ENCODE results near the gene MTSS2.
"Not testable (repeated sequence)": the region's sequence is repeated elsewhere in the genome, so short reads cannot be mapped to it uniquely, and the experiment has no call there.

The MTSS2 gene

GRCh38 chr16:70685061-70685937 lies 554 bp downstream of the MTSS2 start:
- DNase-seq, result no peak

DNA sequence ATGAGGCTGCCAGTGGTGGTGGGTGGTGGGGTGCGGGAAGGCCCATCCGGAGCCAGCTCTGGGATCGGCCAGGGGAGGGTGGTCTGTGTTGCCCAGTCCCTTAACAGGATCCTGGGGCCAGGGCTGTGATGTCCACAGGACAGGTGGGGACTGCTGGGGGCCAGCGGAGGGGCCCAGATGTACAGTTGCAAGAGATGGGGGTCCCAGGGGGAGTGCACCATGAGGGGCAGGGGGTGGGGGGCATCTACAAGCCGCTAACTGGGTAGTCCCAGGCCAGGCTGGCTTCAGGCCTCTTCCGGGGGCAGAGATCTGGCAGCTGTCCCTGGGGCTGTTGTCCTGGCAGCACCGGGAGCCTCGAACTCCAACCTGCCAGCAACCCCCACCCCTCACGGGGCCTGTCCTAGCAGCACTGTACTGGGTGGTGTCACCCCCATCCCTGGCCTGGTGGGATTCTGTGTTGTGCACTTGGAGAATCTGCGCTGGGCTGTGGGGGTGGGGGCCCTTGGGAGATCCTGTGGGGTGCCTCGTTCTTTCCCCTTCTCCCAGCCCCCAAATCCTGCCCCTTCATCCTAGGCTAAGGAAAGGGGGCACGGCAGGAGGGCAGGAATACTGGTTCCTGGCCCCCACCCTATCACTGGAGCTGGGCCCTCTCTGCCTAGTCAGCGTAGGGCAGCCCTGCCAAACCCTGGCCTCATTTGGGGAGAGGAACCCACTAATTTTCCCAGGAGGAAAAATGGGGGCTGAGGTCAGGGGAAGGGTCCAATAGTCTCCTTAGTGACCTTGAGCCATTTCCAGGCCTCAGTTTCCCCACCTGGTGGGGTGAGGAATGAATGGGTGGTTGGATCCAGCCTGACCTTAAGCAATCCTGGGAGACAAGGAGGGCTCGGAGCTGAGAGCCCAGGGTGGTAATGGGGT lies 1.4 kb downstream of the MTSS2 start:
- DNase-seq, result no peak

DNA sequence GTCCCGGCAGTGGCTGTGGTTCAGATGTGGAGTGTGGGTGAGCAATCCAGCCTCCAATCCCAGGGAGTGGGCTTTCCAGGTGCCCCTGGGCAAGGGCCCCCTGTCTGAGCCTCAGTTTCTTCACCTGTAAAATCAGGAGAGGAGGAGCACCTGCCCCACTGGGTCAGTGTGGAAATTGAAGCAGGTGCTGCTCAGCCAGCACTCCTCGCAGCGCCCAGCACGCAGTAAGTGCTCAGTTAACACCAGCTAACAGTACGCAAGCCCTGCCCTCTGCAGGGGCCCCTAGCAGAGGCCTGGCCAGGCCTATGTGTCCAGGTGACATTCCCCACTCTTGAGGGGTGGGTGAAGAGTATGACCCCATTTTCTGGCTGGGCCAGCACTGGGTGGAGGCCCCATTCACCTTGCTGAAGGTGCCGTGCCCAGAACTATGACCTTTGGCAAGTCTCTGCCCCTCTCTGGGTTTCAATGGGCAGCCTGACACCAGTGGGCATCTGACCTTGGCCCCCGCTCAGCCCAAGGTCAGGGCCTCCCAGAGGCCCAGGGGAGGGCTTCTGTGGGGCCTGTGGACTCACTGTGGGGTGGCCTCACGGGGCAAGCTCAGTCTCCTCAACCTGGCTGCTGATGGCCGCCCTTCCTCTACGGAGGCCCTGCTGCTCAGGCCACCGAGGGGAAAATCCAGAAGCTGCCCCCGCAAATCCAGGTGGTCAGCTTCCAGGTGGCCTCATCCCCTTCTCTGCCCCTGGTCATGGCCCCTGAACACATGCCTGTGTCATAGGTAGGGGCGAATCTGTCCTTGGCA lies 2.5 kb downstream of the MTSS2 start:
- no peak for DNase-seq

GRCh38 chr16:70682239-70683145 lies 3.4 kb downstream of the MTSS2 start:
- no peak for DNase-seq

- no peak for DNase-seq
Measured at GRCh38 chr16:70681382-70682238, 4.2 kb downstream of the MTSS2 start.

DNA sequence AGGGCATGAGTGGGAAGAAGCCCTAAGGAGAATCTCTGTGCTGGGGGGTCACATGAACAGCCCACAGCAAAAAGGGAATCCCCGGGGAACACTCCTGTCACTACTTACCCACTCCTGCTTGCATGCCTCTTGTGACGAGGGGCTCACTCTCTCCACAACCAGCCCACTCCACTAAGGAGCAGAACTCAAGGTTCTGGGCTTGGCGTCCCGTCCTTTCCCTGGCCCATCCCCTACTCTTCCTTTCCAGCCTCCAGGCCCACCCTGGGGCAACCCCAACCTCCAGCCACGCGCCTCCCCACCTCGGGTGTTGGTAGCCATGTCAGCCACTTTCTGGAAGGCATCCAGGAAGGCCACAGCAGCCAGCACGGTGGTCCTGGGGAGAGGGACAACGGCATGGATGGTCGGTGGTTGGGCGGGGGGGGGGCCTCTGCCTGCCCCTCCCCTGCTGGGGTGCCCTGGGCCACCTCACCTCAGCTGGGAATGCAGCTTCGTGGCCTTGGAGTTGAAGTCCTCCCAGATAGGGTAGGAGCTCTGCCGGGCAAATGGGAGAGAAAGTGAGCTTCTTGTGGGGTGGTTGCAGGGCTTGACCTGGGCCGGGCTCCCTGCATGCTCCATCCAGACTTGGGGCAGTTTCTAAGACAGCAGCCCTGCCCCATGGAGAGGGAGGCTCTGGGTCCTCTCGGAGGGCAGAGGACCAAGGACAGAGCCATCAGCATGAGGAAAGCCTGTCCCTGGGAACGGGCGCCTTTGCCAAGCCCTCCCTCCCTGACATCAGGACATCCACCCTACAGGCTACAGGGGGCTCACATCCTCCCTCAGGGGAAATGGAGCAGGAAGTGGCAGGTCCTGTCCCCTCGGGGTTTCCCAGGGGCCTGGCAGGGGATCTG lies 5.1 kb downstream of the MTSS2 start:
- DNase-seq, result no peak

DNA sequence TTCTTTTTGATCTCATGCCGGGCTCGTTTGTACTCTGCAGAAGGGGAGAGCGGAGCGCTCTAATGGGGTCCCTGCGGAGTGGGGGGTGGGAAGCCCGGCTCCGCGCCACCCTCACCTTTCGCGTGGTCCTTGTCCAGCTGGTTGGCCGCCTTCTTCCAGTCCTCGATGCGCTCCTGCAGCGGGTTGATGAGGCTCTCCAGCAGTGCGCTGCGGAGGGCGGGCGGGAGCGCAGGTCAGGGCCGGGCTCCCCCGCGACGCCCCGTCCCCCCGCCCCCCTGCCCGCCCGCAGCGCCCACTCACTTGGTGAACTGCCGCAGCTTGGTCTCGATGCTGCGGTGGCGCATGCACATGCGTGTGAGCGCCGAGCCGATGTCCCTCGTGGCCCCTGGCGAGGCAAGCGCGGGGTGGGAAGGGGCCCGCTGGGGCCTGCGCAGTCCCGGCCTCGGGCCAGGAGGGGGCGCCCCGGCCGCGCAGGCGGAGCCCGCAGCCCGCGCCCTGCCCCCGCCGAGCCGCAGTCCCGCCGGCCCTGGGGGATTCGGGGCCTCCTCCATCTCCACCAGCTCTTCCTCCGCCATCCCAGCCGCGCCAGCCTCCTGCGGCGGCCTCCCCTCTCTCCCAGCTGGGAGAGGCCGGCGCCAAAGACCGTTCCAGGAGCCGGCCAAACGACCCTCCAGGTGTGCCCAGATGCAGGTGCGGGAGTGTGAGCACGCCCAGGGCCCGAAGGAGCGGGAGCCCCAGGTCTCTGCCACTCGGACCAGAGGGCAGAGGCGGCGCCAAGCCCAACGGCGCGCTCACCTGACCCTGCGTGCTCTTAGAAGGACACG lies 6.0 kb downstream of the MTSS2 start:
- DNase-seq, result no peak

DNA sequence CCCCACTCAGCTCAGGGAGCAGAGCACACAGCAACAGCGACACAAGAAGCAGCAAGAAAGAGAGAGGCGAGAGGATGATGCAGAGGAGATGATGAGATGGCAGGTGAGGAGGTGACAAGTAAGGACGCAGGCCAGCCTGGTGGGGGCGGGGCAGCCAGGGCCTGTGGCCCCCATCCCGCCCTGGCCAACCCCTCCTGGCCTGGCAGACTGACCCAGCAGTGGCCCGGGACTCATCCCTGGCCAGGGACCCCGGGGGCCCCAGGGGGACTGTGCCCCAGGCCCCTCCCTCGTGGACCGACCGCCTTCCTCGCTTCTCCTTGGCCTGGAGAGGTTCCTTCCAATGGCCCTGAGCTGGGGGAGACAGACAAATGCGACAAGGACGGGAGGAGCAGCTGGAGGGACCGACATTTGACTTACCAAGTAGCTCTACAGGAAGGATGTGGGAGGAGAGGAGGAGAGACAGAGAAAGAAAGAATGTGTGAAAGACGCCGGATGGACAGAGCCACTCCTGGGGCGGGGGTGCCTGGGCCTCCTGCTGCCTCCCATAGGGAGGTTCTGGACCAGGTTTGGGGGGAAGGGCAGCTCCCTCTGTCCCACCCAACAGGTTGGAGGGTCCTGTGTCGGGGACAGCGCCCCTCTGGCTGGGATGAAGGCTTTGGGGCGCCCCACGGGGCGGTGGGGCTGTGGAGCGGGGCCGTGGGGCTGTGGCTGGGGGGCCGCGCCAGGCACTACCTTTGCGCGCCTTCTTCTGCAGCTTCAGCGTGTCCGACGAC lies 6.8 kb downstream of the MTSS2 start:
- no peak for DNase-seq

DNA sequence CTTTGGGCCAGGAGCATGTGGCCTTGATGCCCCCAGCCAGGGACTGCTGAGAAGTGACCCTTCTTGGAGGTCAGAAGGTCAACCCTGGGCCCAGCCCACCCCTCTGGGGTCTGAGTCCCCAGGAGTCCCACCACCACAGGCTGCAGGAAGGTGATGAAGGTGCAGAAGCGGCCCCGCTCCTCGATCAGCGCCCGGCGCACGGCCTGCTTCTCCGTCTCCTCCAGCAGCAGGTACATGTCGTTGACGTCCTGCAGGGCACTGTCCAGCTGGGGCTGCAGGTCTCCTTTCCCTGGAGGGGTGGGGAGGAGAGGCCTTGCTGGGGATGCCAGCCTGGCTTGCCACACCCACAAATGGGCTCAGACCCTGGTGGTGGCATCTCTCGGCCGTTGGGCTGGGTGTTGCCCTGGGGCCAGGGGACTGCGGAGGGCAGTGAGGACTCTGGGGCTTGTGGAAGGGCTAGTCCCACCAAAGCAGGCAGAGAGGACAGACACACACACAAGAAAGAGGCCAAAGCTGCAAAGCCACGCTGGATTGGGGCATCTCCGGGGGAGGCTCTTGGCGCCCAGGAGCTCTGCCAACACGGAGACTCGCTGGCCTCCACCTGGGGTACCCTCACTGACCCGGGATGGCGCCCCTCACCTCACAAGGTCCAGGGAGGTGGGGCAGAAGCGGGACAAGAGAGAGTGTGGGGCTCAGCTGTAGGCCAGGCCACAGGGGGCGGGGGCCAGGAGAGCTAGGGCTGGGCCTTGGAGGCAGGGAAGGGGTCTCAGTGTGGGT lies 7.5 kb downstream of the MTSS2 start:
- no peak for DNase-seq

DNA sequence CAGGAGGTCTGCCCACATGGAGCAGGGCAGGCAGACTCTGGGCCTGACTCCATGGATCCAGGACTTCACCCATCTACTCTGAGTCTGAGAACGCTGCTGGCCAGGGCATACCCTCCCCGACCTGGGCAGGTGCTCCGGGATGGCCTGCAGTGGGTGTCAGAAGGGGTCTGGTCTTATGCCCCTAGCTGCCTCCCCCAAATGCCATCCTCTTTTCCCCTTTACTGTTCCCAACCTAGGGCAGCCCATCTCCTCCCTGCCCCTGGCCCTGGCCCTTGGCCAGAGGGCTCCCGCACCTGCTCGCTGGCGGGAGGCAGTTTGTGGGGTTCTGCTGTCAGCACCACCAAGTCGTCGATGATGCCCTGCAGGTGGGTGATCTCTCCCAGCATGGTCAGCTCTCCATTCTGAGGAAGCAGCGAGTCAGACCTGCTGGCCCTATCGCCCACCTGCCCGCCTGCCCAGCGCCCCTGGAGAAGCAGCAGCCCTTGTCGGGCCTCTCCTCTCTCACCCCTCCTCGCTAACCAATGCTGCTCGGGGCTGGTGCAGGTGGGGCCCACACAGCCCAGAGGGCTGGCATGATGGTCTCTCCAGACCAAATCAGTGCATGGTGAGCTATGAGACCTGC lies 8.2 kb downstream of the MTSS2 start:
- DNase-seq, result no peak

GRCh38 chr16:70676675-70677498 lies 9.0 kb downstream of the MTSS2 start:
- no peak for DNase-seq

GRCh38 chr16:70675851-70676513 lies 9.9 kb downstream of the MTSS2 start:
- no peak for DNase-seq

DNA sequence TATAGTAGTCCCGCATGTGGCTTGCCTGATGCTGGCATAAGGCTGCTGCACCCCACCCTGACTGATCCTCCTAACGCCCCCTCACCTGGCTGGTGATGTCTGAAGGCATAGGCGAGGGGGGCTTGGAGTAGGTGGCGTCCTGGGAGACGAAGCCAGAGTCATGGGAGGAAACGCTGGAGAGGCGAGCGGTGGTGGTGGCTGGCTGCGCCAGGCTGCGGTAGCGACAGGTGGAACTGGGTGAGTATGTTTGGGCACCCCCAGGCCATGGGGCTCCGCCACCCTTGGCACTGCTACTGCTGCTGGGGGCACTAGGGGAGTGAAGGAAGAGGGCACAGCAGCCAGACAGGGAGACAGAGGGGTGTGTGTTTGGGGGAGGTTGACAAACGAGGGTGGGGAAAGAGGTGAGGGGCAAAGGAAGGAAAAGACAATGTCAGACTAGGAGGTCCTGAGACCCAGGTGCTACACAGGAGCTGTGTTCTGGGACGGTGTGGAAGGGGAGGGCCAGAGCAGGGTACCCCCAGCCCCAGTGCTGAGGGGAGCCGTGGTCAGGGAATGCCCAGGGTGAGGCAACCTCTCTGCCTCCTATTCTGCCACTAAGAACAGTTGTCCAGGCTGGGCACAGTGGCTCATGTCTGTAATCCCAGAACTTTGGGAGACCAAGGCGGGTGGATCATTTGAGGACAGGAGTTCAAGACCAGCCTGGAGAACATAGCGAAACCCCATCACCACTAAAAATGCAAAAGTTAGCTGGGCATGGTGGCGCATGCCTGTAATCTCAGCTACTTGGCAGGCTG lies 11.4 kb downstream of the MTSS2 start:
- no peak for DNase-seq

DNA sequence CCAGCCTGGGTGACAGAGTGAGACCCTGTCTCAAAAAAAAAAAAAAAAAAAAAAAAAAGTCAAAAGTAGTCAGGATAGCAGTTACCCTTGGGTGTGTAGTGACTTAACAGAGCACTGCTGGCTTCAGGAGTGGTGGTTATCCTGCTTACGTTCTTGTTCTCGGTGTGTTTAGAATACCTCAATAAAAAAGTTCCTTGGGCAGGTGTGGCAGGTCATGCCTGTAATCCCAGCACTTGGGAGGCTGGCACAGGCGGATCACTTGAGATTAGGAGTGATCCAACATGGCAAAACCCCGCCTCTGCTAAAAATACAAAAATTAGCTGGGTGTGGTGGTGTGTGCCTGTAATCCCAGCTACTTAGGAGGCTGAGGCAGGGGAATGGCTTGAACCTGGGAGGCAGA lies 14.9 kb downstream of the MTSS2 start:
- not testable (repeated sequence) for DNase-seq
